Endothelial cell of hepatic sinusoid (primary cell): ENCODE measurements around the gene GPR65.

ENCODE experiments used
- in situ Hi-C: cut with HindIII; loops from 2 replicates; pipeline ENCODE4 v1.10.0; 2017; ENCODE audit warnings: low sequenced_read_pairs

The GPR65 gene, protein sequence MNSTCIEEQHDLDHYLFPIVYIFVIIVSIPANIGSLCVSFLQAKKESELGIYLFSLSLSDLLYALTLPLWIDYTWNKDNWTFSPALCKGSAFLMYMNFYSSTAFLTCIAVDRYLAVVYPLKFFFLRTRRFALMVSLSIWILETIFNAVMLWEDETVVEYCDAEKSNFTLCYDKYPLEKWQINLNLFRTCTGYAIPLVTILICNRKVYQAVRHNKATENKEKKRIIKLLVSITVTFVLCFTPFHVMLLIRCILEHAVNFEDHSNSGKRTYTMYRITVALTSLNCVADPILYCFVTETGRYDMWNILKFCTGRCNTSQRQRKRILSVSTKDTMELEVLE

DNA sequence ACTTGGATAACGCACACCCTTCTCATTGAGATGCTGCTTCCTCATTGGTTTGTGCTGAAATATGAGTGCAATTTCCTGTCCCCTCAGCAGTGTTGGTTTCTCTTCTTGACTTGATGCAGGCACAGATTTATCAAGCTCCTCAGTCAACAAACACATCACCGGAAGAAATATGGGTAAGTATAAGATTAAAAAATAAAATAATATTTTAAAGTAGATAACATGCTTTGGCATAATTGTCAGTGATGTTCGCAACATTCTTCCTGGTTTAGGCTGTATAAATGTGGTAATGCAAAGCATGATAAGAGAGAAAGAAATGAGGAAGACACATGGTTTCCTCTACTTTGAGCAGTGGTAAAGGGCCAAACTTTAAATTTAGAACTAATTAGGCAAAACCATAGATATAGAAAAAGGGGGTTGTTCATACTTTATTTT lies at the start of gene GPR65:
Gene GPR65, plus strand, starts transcription at position 86 of the 432 bp plus-strand sequence. CDS start 5,713 bp downstream, outside the sequence.
- in situ Hi-C loops: no loop called here

DNA sequence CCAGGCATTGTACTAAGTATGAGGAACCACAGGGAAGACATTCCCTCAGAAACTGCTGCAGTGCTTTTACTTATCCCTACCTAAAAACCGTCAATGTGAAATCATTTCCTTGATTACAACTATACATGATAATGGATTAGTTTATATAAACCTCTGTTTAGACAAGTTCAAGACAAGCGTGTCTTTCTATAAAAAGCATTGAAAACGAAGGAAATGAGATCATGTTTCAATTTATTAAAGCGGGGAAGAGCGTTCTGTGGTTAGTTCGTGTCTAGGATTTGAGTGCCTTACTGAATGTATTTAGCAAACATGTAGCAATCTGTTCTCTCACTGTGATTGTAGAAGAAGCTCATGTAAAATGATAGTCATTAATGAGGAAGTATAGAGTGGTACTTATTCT lies 49.4 kb upstream of the GPR65 start:
- in situ Hi-C loops: no loop called here

DNA sequence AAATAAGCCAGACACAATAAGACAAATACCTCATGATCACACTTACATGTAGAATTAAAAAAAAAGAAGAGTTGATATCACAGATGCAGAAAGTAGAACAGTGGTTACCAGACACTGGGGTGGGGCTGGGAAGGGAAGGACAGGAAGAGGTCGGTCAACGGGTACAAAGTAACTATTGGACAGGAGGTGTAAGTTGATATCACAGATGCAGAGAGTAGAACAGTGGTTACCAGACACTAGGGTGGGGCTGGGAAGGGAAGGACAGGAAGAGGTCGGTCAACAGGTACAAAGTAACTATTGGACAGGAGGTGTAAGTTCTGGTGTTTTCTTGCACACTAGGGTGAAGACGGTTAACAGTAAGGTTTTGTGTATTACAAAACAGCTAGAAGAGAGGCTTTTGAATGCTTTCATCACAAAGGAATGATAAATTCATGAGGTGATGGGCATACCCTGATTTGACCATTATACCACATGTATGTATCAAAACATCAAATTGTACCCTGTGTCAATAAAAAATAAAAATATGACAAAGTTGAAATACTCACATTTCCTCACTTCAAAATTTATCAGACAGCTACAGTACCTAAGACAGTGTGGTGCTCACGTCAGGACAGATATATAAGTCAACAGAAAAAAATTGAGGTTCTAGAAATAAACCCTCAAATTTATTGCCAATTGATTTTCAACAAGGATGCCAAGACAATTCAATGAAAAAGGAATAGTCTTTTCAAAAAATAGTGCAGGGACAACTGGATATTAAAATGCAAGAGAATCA lies 44.7 kb upstream of the GPR65 start:
- in situ Hi-C loops: no loop called here

DNA sequence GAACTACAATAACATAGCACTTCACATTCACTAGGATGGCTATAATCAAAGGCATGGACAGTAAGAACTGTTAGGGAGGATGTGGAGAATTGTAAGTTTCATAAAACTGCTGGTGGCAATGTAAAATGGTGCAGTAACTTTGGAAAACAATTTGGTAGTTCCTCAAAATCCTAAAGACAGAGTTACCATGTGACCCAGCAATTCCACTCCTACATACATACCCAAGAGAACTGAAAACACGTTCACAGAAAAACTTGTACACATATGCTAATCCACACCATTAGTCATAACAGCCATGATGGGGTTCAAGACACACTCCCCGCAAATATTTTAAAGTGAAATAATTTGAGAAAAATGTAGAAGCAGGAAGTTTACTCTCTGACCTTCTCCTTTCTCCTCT lies 43.7 kb upstream of the GPR65 start:
- in situ Hi-C loops: no loop called here

DNA sequence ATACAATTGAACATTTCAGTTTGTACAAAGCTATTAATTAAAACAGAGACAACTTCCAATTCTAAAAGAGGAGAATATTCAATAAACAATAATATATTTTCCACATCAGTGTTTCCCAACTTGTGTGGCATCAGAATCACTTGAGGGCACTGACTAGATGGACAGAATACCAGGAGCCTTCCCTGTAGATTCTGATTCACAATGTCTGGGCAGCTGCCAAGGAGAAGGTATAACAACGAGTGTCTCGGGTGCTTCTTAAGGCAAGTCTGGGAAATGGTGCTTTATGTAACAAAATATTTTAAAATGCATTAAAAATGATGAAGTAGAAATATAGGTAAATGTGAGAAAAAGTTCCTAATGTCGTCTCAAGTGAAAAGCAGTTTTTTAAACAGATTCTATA lies 38.1 kb upstream of the GPR65 start:
- in situ Hi-C loops: no loop called here

DNA sequence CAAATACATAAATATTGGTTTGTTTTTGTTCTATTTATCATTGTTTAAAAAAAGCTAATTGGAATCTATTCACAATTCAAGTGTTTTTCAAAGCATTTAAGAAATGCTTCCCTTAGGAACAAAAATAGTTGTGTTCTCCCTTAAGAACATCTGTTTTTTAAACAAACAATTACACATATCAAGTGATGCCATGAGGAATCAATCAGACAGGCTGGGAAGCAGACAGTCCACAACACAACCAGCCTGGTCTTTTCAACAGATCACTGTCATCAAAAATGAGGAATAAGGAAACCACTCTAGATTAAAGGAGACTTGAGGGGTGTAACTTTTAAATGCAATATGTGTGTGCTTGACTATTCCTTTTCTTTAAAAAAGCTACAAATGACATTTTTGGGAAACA lies 37.4 kb upstream of the GPR65 start:
- in situ Hi-C loops: no loop called here

DNA sequence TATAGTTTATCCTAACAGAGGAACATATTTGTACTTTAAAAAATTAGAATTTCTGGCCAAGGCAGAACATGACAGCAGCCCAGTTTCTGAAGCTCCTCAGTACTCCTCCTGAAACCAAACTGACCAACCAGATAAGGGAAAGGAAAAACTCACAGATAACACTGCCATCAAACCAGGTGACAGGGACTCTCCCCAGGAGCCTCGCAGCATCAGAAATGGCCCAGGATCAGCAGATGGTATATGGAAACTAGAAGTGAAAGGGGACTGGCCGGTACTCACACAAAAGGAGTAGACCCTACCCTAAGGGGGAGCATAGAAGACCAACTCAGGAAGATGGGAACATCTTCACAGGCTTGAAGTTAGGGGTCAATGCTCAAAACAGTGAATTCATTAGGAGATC lies 33.9 kb upstream of the GPR65 start:
- in situ Hi-C loops: no loop called here

GRCh38 chr14:87975636-87976035 lies 29.3 kb upstream of the GPR65 start:
- in situ Hi-C loops: no loop called here

- in situ Hi-C loops: no loop called here
These were observed 25.2 kb upstream of the GPR65 start for GRCh38 chr14:87979689-87980088.

DNA sequence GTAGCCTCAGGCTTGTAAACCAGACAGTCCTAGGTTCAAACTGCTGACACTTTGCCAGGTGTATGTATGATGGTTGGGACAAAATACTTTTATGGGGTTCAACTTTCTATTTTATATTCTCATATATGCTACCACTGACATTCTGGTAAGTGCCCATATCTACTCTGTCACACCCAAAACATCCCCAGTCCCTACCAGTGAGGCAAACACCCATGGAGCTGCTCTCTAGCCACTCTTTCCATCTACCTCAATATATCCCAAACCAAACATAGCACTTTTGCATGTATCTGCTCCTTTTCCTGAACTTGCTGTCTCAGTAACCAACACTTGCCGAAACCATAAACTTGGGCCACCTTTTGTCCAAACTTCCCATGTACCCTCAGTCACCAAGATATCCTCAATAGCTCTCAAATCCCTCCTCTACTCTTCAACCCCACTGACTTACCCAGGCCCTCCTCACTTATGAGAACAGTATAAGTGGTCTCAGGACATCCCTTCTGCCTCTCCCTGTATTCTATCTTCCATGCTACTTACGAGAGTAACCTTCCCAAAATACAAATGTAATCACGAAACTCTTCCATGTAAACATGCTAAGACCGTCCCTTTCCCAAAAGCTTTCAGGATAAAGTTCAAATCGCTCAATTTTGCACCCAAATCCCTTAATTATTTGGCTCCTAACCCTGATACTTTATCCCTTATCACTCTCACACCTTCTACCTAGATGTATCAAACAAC lies 15.5 kb upstream of the GPR65 start:
- in situ Hi-C loops: no loop called here

DNA sequence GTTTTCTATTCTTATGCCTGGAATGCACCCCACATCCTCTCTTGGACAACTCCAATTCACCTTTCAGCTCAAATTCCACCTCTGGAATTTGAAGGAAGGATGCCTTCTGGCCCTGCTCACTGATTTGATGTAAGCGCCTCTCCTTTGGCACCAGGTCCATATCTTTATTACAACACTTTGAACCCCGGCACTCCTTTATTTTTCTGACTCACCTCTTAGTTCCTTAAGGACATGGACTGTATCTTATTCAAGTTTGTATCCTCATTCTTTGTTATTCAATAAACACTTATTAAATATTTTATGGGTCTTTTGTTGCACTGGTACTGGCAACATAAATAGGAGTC lies 15.0 kb upstream of the GPR65 start:
- in situ Hi-C loops: no loop called here

DNA sequence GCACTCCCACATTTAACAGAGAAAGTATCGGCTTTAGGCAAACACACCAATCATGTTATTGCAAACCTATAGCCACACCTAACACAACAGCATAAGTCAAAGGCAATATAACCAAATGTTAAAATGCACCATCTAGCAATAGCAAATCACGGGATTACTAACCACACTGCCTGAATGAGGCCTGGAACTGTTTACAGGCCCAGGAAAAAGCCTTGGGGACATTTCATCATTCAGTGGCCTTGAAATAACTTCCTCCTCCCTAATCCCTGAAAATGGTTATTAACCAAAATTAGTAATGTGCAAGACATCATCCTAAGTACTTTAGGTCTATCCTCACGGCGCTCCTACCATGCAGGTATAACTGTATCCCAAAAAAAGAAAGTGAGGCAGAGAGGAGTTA lies 14.3 kb upstream of the GPR65 start:
- in situ Hi-C loops: no loop called here

DNA sequence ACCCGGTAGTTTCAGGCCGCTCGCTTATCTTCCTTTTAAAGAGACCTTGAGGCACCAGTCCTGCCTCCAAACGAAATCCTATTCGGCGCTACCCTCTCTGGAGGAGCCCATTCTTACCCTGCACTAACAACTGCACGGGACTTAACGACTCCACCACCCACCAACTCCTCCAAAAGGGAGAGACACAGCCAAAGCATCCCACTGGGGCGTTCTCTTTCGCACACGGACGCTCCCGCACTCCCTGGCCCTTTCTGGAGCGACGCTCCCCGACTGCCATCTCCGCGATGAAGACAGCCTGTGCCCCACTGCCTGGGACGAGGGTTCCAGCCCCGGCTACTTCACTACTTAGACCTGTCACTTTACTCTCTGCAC lies 12.6 kb upstream of the GPR65 start:
- in situ Hi-C loops: no loop called here

- in situ Hi-C loops: no loop called here
These were observed 12.0 kb upstream of the GPR65 start, which contains the start of gene GALC for GRCh38 chr14:87992718-87993628. Gene GALC, minus strand, starts transcription at chr14:87993182. Its CDS starts 18 bp downstream, at chr14:87993164.

DNA sequence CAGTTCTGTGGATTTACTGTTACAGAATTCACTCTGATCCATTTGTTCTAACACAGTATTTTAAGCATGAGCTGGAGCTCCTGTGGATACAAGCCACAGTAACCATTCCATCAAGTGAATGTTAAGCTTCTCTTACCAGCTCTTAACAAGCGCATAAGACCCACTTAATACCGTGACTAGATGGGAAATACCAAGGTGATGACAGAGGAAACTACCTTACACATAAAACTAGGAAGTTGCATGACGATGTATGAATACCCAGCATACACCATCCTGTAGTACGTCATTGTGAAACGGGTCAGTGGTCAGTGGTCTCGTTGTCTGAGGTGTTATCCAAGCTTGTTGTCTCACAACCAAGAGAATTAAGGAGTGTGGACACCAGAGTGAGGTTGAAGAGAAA lies 10.0 kb upstream of the GPR65 start:
- in situ Hi-C loops: no loop called here

GRCh38 chr14:87995500-87996290 lies 9.2 kb upstream of the GPR65 start:
- in situ Hi-C loops: no loop called here

GRCh38 chr14:87996291-87996592 lies 8.7 kb upstream of the GPR65 start:
- in situ Hi-C loops: no loop called here

DNA sequence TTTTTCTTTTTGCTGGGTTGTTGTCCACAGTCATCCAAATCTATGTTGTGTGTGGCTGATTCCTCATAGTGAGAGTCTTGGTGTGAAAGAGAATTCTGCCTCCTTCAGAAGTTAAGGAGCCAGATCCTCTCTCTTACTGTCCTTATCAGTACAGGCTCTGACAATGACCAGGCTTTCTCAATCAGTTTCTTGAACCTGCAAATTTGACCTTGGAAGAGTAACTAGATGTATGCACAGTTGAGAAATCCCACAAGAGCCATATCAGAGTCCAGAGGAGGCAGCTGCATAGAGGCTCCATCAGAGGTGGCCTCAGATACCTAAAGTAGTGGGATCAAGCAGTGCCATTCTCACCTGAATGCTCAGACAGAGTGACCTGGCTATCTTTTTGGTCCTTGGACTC lies 6.5 kb upstream of the GPR65 start:
- in situ Hi-C loops: no loop called here

DNA sequence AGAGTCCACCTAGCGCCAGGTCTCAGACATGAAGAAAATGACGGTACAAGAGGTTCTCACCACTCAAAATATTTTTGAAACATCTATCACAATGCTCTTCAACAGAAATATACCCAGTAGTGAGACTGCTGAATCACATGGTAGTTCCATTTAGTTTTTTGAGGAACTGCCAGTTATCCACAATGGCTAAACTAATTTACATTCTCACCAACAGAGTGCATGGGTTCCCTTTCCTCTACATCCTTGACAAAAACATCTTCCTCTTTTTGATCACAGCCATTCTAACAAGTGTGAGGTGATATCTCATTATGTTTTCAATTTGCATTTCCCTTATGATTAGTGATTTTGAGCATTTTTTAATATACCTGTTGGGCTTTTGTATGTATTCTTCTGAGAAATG lies 5.7 kb upstream of the GPR65 start:
- in situ Hi-C loops: no loop called here

- in situ Hi-C loops: no loop called here
These were observed 2.4 kb upstream of the GPR65 start for GRCh38 chr14:88002421-88003075.
